Ectodermal cell (in vitro differentiated cells): ENCODE measurements around the gene CYP4A22.
"Not testable (repeated sequence)": the region's sequence is repeated elsewhere in the genome, so short reads cannot be mapped to it uniquely, and the experiment has no call there.

Source experiments
- H3K27ac ChIP-seq: 2 replicates; pipeline ENCODE4 v1.7.0; 2013; ENCODE audit warnings: mild to moderate bottlenecking, low read depth, low read length; ENCODE audit not compliant: insufficient read depth, poor library complexity, severe bottlenecking
- H3K27me3 ChIP-seq: 2 replicates; pipeline ENCODE4 v1.7.0; 2013; ENCODE audit warnings: mild to moderate bottlenecking, low read length; ENCODE audit not compliant: insufficient read depth, control insufficient read depth, poor library complexity, severe bottlenecking
- H3K36me3 ChIP-seq: one replicate; pipeline ENCODE4 v1.7.0; 2013; ENCODE audit warnings: low read length; ENCODE audit not compliant: control insufficient read depth, insufficient read depth
- H3K4me1 ChIP-seq: one replicate; pipeline ENCODE4 v1.7.0; 2013; ENCODE audit warnings: low read length; ENCODE audit not compliant: control insufficient read depth, insufficient read depth
- H3K4me3 ChIP-seq: 2 replicates; pipeline ENCODE4 v1.7.0; 2013; ENCODE audit warnings: low read depth, low read length, control low read depth; ENCODE audit not compliant: insufficient read depth
- H3K9me3 ChIP-seq: 2 replicates; pipeline ENCODE4 v1.7.0; 2013; ENCODE audit warnings: mild to moderate bottlenecking, low read length, moderate library complexity; ENCODE audit not compliant: control insufficient read depth
- WGBS, 2 experiments: methylation state at CpG; one replicate each; pipeline ENCODE4 v1.1.7; 2013; ENCODE audit warnings: missing lambda C conversion rate in 2 of 2; 5-methylcytosine and 5-hydroxymethylcytosine counted together

Gene CYP4A22

GRCh38 chr1:47126997-47127396 lies 10.2 kb upstream of the CYP4A22 start:
- H3K27me3 ChIP-seq, H3K4me3 ChIP-seq, H3K4me1 ChIP-seq, H3K36me3 ChIP-seq, H3K9me3 ChIP-seq, H3K27ac ChIP-seq: not testable (repeated sequence)
- 86 to 96% methylated on average over 2 of the region's 2 CpGs for WGBS, 2 experiments

GRCh38 chr1:47128221-47128620 lies 9.0 kb upstream of the CYP4A22 start:
- H3K4me1 ChIP-seq, result no peaks in the 10 kb centered on the region
- 100% methylated on average over 1 of the region's 1 CpG for WGBS, 2 experiments
- H3K9me3 ChIP-seq, result no peaks in the 10 kb centered on the region
- H3K36me3 ChIP-seq, result no peaks in the 10 kb centered on the region
- H3K4me3 ChIP-seq, result no peak overlapping the region
- H3K27ac ChIP-seq, result no peak overlapping the region
- H3K27me3 ChIP-seq, result no peaks in the 10 kb centered on the region

GRCh38 chr1:47128854-47129253 lies 8.4 kb upstream of the CYP4A22 start:
- H3K27me3 ChIP-seq, H3K9me3 ChIP-seq, H3K27ac ChIP-seq, H3K4me3 ChIP-seq, H3K4me1 ChIP-seq, H3K36me3 ChIP-seq: not testable (repeated sequence)
- WGBS, 2 experiments, result 91 to 96% methylated on average over 2 of the region's 2 CpGs

DNA sequence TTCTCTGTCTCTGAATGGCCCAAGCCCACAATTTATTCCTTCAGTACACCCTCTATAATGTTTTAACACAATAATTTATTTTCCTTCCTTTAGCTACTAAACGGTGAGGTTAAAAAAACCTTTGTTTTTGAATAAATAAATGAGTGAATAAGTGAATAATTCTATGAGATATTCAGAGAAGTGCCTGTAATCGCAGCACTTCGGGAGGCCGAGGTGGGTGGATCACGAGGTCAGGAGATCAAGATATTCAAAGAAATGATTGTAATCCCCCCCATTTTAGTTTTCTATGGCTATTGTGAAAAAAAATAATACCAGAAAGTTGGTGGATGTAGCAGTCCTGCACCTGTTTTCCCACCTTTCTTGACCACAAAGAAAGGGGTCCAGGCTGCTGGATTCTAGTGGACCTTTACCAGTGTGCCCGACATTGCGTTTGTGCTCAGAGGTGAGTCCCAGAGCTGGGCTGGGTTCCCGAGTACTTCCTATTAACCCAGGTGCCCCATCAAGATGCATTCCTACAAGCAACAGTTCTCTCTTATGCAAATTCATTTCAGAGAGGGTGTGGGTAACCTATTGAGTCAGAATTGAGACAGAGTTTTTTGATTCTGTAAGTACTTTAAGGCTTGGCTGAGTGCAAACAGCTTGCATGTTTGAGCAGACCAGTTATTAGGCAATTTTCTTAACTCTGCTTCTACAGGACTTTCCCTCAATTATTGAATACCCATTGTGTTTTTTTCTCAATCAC lies 7.6 kb upstream of the CYP4A22 start:
- not testable (repeated sequence) for H3K36me3 ChIP-seq, H3K4me1 ChIP-seq, H3K27ac ChIP-seq, H3K4me3 ChIP-seq, H3K9me3 ChIP-seq, H3K27me3 ChIP-seq
- 82 to 86% methylated on average over 8 of the region's 8 CpGs for WGBS, 2 experiments

DNA sequence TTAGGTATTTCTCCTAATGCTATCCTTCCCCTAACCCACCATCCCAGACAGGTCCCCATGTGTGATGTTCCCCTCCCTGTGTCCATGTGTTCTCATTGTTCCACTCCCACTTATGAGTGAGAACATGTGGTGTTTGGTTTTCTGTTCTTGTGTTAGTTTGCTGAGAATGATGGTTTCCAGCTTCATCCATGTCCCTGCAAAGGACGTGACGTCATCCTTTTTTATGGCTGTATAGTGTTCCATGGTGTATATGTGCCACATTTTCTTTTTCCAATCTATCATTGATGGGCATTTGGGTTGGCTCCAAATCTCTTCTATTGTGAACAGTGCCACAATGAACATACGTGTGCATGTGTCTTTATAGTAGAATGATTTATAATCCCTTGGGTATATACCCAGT lies 4.6 kb upstream of the CYP4A22 start:
- H3K4me1 ChIP-seq, H3K4me3 ChIP-seq, H3K36me3 ChIP-seq, H3K9me3 ChIP-seq, H3K27me3 ChIP-seq, H3K27ac ChIP-seq: not testable (repeated sequence)
- 91 to 96% methylated on average over 3 of the region's 3 CpGs for WGBS, 2 experiments

DNA sequence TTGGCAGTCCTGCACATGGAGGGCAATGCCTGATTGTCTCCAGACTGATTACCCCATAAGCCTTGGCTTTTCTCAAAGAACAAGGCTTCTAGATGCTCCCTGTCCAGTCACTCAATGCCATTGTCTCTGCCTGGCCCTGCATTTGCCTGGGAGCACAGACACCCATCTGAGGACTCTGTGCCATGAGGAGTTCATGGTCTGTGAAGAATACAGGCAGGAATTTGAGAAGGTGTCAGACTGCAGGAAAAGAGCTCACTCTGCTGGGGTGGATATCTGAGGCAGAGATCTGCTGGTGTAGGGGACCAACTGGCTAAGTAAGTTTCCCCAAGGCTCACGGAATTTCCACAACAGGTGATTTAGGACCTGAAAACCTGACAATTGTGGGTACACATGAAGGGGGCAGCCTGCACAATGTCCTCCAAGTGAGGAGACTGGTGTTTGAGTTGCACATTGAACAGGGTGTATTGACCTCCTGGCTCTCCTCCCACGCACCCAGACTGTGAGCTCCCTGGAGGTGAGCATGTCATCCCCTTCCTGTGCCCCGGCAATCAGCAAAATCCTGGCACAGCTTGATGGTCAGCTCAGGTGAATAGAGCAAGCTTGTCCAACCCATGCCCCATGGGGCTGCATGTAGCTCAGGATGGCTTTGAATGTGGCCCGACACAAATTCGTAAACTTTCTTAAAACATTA lies 829 bp downstream of the CYP4A22 start:
- Histone ChIP-seq H3K4me3 (no peak overlapping the region), H3K27ac (no peak overlapping the region), H3K9me3 (no peaks in the 10 kb centered on the region), H3K36me3 (no peaks in the 10 kb centered on the region), H3K4me1 (no peaks in the 10 kb centered on the region), H3K27me3 (no peaks in the 10 kb centered on the region)
- 92 to 95% methylated on average over 5 of the region's 5 CpGs for WGBS, 2 experiments

DNA sequence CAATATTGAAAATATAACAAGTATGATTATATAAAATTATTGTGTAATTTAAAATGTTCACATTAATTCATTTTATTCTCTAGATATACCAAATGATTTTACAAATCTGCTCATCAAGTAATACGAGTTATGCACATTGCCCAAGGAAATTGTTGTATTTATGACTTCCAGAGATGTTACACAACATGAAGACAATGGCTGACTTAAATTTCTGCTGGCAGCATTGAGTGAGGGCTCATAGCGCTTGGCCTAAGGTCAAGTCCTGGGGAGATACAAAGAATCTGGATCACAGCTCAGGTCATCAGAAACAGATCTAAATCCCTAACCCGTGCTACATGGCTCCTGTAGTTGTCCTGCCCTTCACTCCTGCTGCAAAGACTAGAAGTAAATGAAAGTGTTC lies 3.1 kb downstream of the CYP4A22 start:
- 87 to 92% methylated on average over 3 of the region's 3 CpGs for WGBS, 2 experiments
- not testable (repeated sequence) for H3K27ac ChIP-seq, H3K4me1 ChIP-seq, H3K4me3 ChIP-seq, H3K9me3 ChIP-seq, H3K36me3 ChIP-seq, H3K27me3 ChIP-seq

DNA sequence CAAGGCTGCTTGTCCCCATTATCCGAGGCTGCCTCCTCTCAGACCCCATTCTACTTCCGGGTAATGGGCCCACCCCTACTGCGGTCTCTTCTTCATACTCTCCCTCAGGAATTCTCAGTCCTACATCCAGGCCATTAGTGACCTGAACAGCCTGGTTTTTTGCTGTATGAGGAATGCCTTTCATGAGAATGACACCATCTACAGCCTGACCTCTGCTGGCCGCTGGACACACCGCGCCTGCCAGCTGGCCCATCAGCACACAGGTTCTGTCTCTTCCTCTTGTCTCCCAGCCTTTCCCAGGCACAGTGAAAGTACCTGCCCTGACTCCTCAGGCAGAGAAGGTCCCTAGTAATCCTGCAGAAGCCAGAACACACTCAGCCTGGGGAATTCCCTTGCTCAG lies 6.4 kb downstream of the CYP4A22 start:
- not testable (repeated sequence) for H3K27ac ChIP-seq, H3K27me3 ChIP-seq, H3K9me3 ChIP-seq, H3K36me3 ChIP-seq, H3K4me3 ChIP-seq, H3K4me1 ChIP-seq
- 58 to 62% methylated on average over 6 of the region's 6 CpGs for WGBS, 2 experiments

GRCh38 chr1:47146495-47146894 lies 9.3 kb downstream of the CYP4A22 start:
- H3K27me3 ChIP-seq, H3K9me3 ChIP-seq, H3K36me3 ChIP-seq, H3K4me3 ChIP-seq, H3K4me1 ChIP-seq, H3K27ac ChIP-seq: not testable (repeated sequence)
- 71% methylated on average over 1 of the region's 1 CpG; no CpG with 5 or more reads in 1 of the 2 experiments for WGBS, 2 experiments

DNA sequence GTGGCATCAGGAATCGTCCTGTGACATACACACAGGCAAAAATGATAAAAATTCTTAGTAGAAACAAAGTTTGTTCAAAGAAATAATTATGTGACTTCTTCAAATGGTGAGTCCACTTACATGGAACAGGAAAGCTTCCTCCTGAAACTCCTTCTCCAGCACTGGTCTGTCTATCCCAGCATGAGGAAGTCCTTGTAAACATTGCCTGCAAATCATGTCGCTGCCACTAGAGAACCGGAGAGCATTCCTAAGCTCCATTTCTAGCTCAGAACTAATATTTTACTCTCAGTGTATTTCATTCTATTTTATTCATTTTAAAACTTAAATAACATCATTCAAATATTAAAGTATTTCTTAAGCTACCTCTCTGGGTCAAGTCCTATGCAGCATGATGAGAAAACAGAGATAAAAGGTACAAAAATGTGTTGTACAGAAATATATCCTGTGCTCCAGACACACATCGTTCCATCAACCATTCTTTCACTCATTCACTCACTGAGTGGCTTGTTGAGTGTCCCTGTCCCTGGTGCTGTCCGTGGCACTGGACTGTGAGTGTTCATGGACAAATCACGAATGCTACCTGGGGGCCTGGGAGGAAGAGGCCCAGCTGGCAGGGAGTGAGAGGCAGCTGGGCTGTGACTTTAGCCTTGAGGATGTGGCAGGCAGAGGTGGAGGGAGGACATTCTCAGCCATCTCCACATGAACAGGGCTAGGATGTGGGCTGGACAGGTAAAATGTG lies 10.0 kb downstream of the CYP4A22 start:
- 70 to 80% methylated on average over 5 to 6 of the region's 6 CpGs for WGBS, 2 experiments
- Histone ChIP-seq H3K4me3 (no peak overlapping the region), H3K9me3 (no peaks in the 10 kb centered on the region), H3K27me3 (no peaks in the 10 kb centered on the region), H3K27ac (no peak overlapping the region), H3K4me1 (no peaks in the 10 kb centered on the region), H3K36me3 (no peaks in the 10 kb centered on the region)
